GM21723 (cell line): ENCODE data around the gene AUTS2.

Experiments
- ATAC-seq: cut with Tn5 transposase; IDR thresholded peaks from one replicate; pipeline ENCODE4 v1.9.1; 2021; ENCODE audit warnings: mild to moderate bottlenecking, moderate library complexity; ENCODE audit not compliant: unreplicated experiment

AUTS2 gene

DNA sequence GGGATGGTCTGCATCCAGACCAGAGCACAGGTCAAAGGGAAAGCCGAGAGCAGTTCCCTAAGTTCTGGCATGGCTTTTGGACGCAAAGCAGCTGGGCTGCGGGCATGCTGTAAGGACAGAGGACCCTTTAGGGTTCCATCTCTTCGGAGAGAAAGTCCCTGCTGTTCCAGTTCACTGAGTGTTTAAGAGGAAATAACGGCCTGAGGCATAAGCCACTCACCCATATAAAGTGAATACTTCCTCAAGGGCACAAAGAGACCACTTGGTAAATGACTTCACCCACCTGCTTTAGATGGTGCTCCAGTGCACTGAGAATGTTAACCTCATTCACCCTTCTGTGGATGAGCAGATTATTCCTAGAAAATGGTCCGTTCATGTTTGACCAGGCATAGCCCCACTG, 946.9 kb downstream of the AUTS2 start:
- no peak for ATAC-seq

DNA sequence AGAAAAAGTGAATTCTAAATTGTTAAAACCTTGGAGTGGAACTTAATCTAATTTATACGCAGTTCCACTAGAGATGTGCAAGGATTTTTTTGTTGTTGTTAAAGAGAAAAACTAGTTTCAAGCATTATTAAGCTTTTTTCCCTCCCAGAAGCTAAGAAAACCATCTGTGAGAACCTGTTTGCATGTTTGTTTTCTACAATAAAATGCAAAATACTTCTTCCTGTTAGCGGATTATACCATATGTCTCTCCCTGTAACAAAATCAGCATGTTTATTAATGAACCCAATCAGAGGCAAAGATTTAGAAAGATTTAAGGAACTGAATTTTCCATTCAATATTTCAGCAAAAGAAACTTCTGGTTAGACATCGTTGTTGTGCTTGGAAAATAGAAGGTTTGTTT, 953.9 kb downstream of the AUTS2 start:
- ATAC-seq: no peak

GRCh38 chr7:70553364-70553763, 955.1 kb downstream of the AUTS2 start:
- ATAC-seq: no peak

GRCh38 chr7:70554646-70555045, 956.4 kb downstream of the AUTS2 start:
- ATAC-seq: no peak

- no peak for ATAC-seq
Measured at GRCh38 chr7:70556761-70557160, 958.5 kb downstream of the AUTS2 start.

GRCh38 chr7:70557338-70557737, 959.1 kb downstream of the AUTS2 start:
- ATAC-seq: no peak

- ATAC-seq: no peak
Measured at GRCh38 chr7:70559815-70560214, 961.5 kb downstream of the AUTS2 start.

DNA sequence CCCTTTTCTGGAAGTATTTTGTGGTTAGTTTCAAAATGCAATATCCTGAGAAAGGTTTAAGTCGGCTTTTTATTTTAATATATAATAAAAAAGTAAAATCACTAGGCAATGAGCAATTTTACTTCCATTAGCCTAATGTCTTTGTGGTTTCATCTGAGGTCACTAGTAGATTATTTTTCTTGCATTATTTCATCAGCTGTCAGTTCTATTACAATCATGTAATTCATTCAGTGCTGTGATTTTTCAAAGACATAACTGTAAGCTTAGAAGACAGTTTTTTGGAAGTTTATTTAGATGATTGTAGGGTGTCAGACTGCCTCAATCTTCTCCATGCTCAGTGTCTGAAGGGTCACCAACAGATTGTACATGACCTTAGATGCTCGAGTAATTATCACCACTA, 965.7 kb downstream of the AUTS2 start:
- ATAC-seq: no peak

- ATAC-seq: no peak
Measured at GRCh38 chr7:70565721-70566370, 967.6 kb downstream of the AUTS2 start.

GRCh38 chr7:70566671-70567070, 968.4 kb downstream of the AUTS2 start:
- no peak for ATAC-seq

GRCh38 chr7:70568674-70569334, 970.5 kb downstream of the AUTS2 start:
- ATAC-seq: no peak

- ATAC-seq: no peak
Measured at GRCh38 chr7:70569335-70569819, 971.1 kb downstream of the AUTS2 start.

- no peak for ATAC-seq
Measured at GRCh38 chr7:70570029-70570428, 971.8 kb downstream of the AUTS2 start.

DNA sequence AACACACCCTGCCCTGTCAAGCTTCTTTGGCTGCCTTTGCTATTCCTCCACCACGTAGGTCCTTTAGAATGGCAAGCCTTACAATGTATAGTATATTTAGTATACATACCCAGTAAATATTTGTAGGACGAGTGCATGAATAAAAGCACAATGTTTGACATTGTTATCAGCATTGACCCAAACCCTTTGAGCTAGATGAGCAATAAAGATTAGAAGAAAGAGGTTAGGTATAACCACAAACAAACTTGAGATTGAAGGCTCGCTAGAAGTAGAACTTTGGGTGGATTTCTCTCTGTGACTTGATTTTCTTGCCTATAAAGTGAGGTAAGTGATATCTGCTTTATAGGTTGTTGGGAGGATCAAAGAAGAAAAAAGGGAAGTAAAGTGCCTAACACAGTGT, 972.7 kb downstream of the AUTS2 start:
- ATAC-seq: no peak

GRCh38 chr7:70571403-70571934, 973.2 kb downstream of the AUTS2 start:
- no peak for ATAC-seq

- ATAC-seq: no peak
Measured at GRCh38 chr7:70571961-70572360, 973.7 kb downstream of the AUTS2 start.

DNA sequence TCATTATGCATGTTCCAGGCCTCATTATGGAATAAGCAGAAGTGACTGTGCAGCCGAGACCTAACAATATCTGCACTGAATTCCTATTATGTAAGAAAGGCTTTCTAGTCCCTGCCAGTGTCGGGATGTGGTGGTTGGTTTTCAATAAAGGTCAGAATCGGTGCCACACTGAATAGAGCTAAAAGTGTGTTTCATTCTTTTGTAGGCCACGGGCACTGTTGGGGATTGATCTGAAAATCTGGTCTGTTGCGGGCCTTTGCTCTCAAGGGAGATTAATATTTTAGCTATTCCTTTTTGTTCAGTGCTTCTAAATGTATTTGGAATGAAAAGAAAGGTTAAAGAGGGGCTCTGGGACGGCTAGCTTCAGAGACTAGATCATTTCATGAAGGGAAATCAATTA, 974.3 kb downstream of the AUTS2 start:
- ATAC-seq: no peak

- ATAC-seq: no peak
Measured at GRCh38 chr7:70573071-70573661, 974.9 kb downstream of the AUTS2 start.

DNA sequence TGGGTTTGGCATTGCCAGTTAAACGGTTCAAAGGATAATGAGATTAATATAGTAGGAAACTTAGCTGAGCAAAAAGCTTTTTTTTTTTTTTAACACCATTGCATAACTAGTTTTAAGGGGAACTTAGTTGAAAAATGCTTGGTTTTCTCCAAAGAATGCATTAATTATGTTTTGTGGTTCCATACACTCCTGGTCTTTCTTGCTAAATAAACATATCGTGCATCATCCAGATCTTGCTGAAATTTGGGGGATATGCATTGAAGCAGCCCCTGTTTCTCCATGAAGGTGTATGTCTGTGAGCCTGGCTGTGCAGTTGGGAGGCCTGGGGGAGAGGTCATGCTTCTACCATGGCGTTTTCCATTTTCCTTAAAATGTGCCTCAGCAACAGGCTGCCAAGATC, 975.4 kb downstream of the AUTS2 start:
- no peak for ATAC-seq

GRCh38 chr7:70574314-70574834, 976.1 kb downstream of the AUTS2 start:
- no peak for ATAC-seq

GRCh38 chr7:70574970-70575799, 976.9 kb downstream of the AUTS2 start:
- ATAC-seq: no peak
